HepG2 (cell line): ENCODE measurements around the gene UNC5B. TPM values are rescaled to one million over a fixed set of nuclear protein-coding genes. Genes with fewer than 3 reads are reported as not detected.

ENCODE experiments used
- ATAC-seq: fragments of 200-7000 bp; cut with Tn5 transposase; 3 replicates; pipeline ENCODE4 v1.9.1; 2020; ENCODE audit warnings: mild to moderate bottlenecking, moderate library complexity
- BruUV-seq: library from RNA; stranded (reverse); fragments of 400-500 nt; replicated peaks from 2 replicates; lab custom pipeline; 2021; lab: Mats Ljungman, UMichigan
- CTCF ChIA-PET: fragments of 300-600 bp; formaldehyde crosslinking; extraction: SDS; loops from one replicate; lab custom pipeline; 2021; ENCODE audit warnings: low total read pairs, inconsistent platforms, low intra/inter-chr PET ratio; lab: Yijun Ruan, JAX
- POLR2A ChIA-PET: fragments of 350-600 bp; sonication (Branson Sonifier 250); formaldehyde crosslinking; loops from one replicate; lab custom pipeline; 2020; ENCODE audit warnings: antibody characterized with exemption, inconsistent platforms; lab: Yijun Ruan, JAX
- DNase-seq: peaks from one replicate; pipeline ENCODE4 v3.0.0-alpha.2; 2015; ENCODE audit warnings: low spot score
- FAIRE-seq: peaks from 3 replicates; lab custom pipeline; 2011; peaks lifted over from hg19 to GRCh38; lab: Jason Lieb, UNC
- H2AFZ ChIP-seq: one replicate; pipeline ENCODE4 v1.6.1; 2011; ENCODE audit warnings: low read length, inconsistent platforms
- H3K27ac ChIP-seq: fragments of 300-600 bp; 3 replicates; pipeline ENCODE4 v1.8.0; 2011; ENCODE audit warnings: mixed run types, mild to moderate bottlenecking, mixed read lengths, low read length, inconsistent platforms; ENCODE audit not compliant: insufficient read depth; ENCODE audit errors: extremely low read length
- H3K27me3 ChIP-seq, 2 experiments: fragments of 200-600 bp in 1 of 2; 2 replicates in 1 of 2; 3 replicates in 1 of 2; pipeline versions ENCODE4 v1.6.0 to v1.8.0; 2011; ENCODE audit warnings: low read length in 2 of 2, mild to moderate bottlenecking in 2 of 2, moderate library complexity in 2 of 2, inconsistent platforms in 1 of 2; ENCODE audit not compliant: insufficient read depth in 2 of 2, control insufficient read depth in 1 of 2
- H3K36me3 ChIP-seq, 2 experiments: fragments of 200-600 bp in 1 of 2; replicated peaks in 1 of 2; 2 replicates in 1 of 2; 3 replicates in 1 of 2; pipeline versions ENCODE4 v1.5.1 to v1.8.0; 2011; ENCODE audit warnings: low read length in 2 of 2, inconsistent platforms in 1 of 2; ENCODE audit not compliant: insufficient read depth in 2 of 2, control insufficient read depth in 1 of 2
- H3K4me1 ChIP-seq: 2 replicates; pipeline ENCODE4 v1.5.1; 2012; ENCODE audit warnings: low read length, inconsistent platforms; ENCODE audit not compliant: insufficient read depth
- H3K4me2 ChIP-seq: 2 replicates; pipeline ENCODE4 v1.6.0; 2011; ENCODE audit warnings: low read depth, low read length, inconsistent platforms
- H3K4me3 ChIP-seq, 3 experiments: fragments of 200-600 bp in 1 of 3; sonication (generic), shearing (Covaris generic) in 1 of 3; replicated peaks in 1 of 3; 2 replicates each; pipeline ENCODE4 v1.5.1; 2011 to 2016; ENCODE audit warnings: low read length in 3 of 3, inconsistent platforms in 2 of 3, low read depth in 2 of 3, mild to moderate bottlenecking in 2 of 3, control low read depth in 1 of 3, mixed read lengths in 1 of 3; ENCODE audit not compliant: insufficient read depth in 1 of 3
- H3K79me2 ChIP-seq: one replicate; pipeline ENCODE4 v1.6.1; 2011; ENCODE audit warnings: low read length, inconsistent platforms; ENCODE audit not compliant: insufficient read depth
- H3K9ac ChIP-seq: 2 replicates; pipeline ENCODE4 v1.6.0; 2011; ENCODE audit warnings: mild to moderate bottlenecking, low read depth, low read length, inconsistent platforms; ENCODE audit not compliant: insufficient read depth
- H3K9me3 ChIP-seq: 2 replicates; pipeline ENCODE4 v1.5.1; 2012; ENCODE audit warnings: mild to moderate bottlenecking, low read length
- H4K20me1 ChIP-seq: 2 replicates; pipeline ENCODE4 v1.6.0; 2011; ENCODE audit warnings: inconsistent platforms, mild to moderate bottlenecking, low read length, moderate library complexity; ENCODE audit not compliant: insufficient read depth
- CBX5 ChIP-seq: sonication (generic); formaldehyde crosslinking; IDR thresholded peaks from 2 replicates; pipeline ENCODE4 v1.4.0; 2020; ENCODE audit warnings: missing genetic modification reagents, borderline replicate concordance
- CREB1 ChIP-seq, 2 experiments: fragments of 450-650 bp in 1 of 2; IDR thresholded peaks; 2 replicates each; pipeline ENCODE4 v1.6.1; 2016 to 2017; ENCODE audit warnings: control low read depth in 1 of 2, mild to moderate bottlenecking in 1 of 2, missing compliant biosample characterization in 1 of 2, missing genetic modification characterization in 1 of 2
- KLF9 ChIP-seq: IDR thresholded peaks from 2 replicates; pipeline ENCODE4 v1.6.1; 2016; ENCODE audit warnings: low read depth
- NAIF1 ChIP-seq: sonication (generic); formaldehyde crosslinking; IDR thresholded peaks from 2 replicates; pipeline ENCODE4 v1.5.0; 2020; ENCODE audit warnings: mild to moderate bottlenecking, missing genetic modification reagents, borderline replicate concordance
- NFYB ChIP-seq: sonication (generic); formaldehyde crosslinking; IDR thresholded peaks from 2 replicates; pipeline ENCODE4 v1.4.0; 2020; ENCODE audit warnings: missing genetic modification reagents
- NR2F6 ChIP-seq, 2 experiments: IDR thresholded peaks; 2 replicates each; pipeline ENCODE4 v1.6.1; 2016; ENCODE audit warnings: antibody characterized with exemption in 1 of 2, mild to moderate bottlenecking in 1 of 2
- TCF7L2 ChIP-seq: IDR thresholded peaks from 2 replicates; pipeline ENCODE4 v1.6.1; 2011; ENCODE audit warnings: mild to moderate bottlenecking, low read depth, low read length, moderate library complexity
- ZFP82 ChIP-seq: sonication (generic); formaldehyde crosslinking; IDR thresholded peaks from 2 replicates; pipeline ENCODE4 v1.5.1; 2020; ENCODE audit warnings: mild to moderate bottlenecking, missing genetic modification reagents, borderline replicate concordance
- ZNF101 ChIP-seq: sonication (generic); formaldehyde crosslinking; IDR thresholded peaks from 2 replicates; pipeline ENCODE4 v1.4.0; 2020; ENCODE audit warnings: mild to moderate bottlenecking, low read depth, missing genetic modification reagents, borderline replicate concordance
- ZNF607 ChIP-seq: sonication (generic); formaldehyde crosslinking; IDR thresholded peaks from 2 replicates; pipeline ENCODE4 v1.5.1; 2020; ENCODE audit warnings: missing genetic modification reagents, mild to moderate bottlenecking, borderline replicate concordance
- WGBS: methylation state at CpG from one replicate; pipeline ENCODE4 v1.1.6; 2017; ENCODE audit warnings: low lambda C conversion rate; 5-methylcytosine and 5-hydroxymethylcytosine counted together
- in situ Hi-C: cut with HindIII; loops from 2 replicates; pipeline ENCODE4 v1.10.0; 2017; ENCODE audit warnings: low pct_unique_long_range_greater_than_20kb; ENCODE audit not compliant: extremely low pct_ligation_motif_present
- intact Hi-C: fragments of 100-400 bp; cut with micrococcal nuclease; formaldehyde crosslinking; loops from one replicate; pipeline ENCODE4 v1.10.0; 2022; ENCODE audit not compliant: unreplicated experiment
- polyA plus RNA-seq, 8 experiments: library from polyadenylated mRNA; depleted of rRNA in 3 of 8; stranded (reverse) in 7 of 8; unstranded in 1 of 8; fragments of >200 nt; fragmentation: Illumina TruSeq in 4 of 8; extraction: Trizol in 4 of 8; gene quantifications; 2 replicates each; pipeline versions ENCODE4 v1.2.1 to v1.2.3, GENCODE V29; 2011 to 2016; ENCODE audit warnings: low read depth in 4 of 8, missing spikeins in 1 of 8, mixed read lengths in 1 of 8; ENCODE audit not compliant: insufficient read depth in 1 of 8
- total RNA-seq, 5 experiments: library from RNA; depleted of rRNA; stranded (reverse); fragments of >200 nt; fragmentation: Illumina TruSeq; extraction: Trizol; gene quantifications; 2 replicates each; pipeline ENCODE4 v1.2.3, GENCODE V29; 2016; ENCODE audit warnings: low read depth in 1 of 5
- TF ChIP-seq, protein P1 (sequence below): sonication (generic); formaldehyde crosslinking; IDR thresholded peaks from 2 replicates; pipeline ENCODE4 v1.8.1; 2023; ENCODE audit warnings: mild to moderate bottlenecking, moderate library complexity, missing genetic modification reagents
- TF ChIP-seq, protein P2 (sequence below): sonication (generic); formaldehyde crosslinking; IDR thresholded peaks from 2 replicates; pipeline ENCODE4 v1.5.1; 2020; ENCODE audit warnings: missing genetic modification reagents, mild to moderate bottlenecking, borderline replicate concordance

UNC5B gene
- total and polyA plus RNA-seq, 2 of the 13 experiments (the other 11 are each of a cell fraction or from before 2014, with no cell fraction given): 0.07 TPM

DNA sequence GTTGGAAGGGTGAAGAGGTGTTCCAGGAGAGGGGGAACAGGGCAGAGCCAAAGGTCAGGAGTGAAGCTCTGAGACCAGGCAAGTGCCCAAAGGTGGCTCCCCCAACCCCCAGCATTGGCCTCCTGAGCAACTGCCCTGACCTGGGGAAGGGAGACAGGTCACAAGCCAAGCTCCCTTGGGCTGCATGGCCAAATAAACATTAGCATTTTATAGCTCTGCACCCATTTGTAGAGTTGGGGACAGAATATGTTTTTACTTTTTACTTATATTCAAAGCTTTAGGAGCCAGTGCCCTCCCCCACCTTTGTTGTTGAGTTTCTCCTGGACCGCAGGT is 4.0 kb downstream of the UNC5B start:
- Histone ChIP-seq H3K27ac (no peak overlapping the region), H3K36me3 (no peaks in the 10 kb centered on the region), H3K79me2 (no peaks in the 10 kb centered on the region), H2AFZ (no peak overlapping the region), H3K9me3 (no peaks in the 10 kb centered on the region), H3K4me3 (no peak overlapping the region), H3K4me1 (peaks cover 25% of the 10 kb centered on the region), H3K27me3 (peaks cover 15 to 66% of the 10 kb centered on the region in 2 experiments), H3K4me2 (no peak overlapping the region), H3K9ac (no peak overlapping the region), H4K20me1 (no peaks in the 10 kb centered on the region)
- POLR2A ChIA-PET: no interaction called here
- ATAC-seq (no peak), FAIRE-seq (no peak), DNase-seq (no peak)
- 100% methylated on average over 1 of the region's 1 CpG for WGBS
- BruUV-seq: no TSS peak
- in situ Hi-C loops: no loop called here
- intact Hi-C loops: loop anchor here (10.0 kb wide), 1 partner anchor 292 kb away; no protein-coding TSS in a partner anchor
- CTCF ChIA-PET: no interaction called here
- no peak for TF ChIP-seq ZNF607 (CRISPR knock-in tag)
- TF ChIP-seq NFYB (CRISPR knock-in tag): no peak
- no peak for TF ChIP-seq TCF7L2
- TF ChIP-seq ZFP82 (CRISPR knock-in tag): no peak
- no peak for TF ChIP-seq CBX5 (CRISPR knock-in tag)
- TF ChIP-seq, protein P1, sequence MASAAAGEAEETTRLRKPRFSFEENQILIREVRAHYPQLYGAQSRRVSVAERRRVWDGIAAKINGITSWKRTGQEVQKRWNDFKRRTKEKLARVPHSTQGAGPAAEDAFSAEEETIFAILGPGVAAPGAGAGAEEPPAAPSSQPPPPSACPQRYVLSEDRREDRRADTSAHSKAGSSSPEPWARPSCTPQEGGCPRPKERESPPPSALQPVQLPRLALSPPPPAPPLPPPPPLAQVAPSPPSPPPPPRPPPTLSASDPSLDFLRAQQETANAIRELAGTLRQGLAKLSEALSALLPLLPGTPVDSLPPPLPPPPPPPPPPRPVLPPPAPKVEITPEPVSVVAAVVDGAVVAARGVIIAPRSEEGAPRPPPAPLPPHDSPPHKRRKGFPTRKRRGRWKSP (CRISPR knock-in tag): no peak
- no peak for TF ChIP-seq CREB1 (IDR thresholded peaks at IDR 0.05)
- TF ChIP-seq CREB1 (CRISPR knock-in tag; IDR thresholded peaks at IDR 0.05): no peak
- TF ChIP-seq, protein P2, sequence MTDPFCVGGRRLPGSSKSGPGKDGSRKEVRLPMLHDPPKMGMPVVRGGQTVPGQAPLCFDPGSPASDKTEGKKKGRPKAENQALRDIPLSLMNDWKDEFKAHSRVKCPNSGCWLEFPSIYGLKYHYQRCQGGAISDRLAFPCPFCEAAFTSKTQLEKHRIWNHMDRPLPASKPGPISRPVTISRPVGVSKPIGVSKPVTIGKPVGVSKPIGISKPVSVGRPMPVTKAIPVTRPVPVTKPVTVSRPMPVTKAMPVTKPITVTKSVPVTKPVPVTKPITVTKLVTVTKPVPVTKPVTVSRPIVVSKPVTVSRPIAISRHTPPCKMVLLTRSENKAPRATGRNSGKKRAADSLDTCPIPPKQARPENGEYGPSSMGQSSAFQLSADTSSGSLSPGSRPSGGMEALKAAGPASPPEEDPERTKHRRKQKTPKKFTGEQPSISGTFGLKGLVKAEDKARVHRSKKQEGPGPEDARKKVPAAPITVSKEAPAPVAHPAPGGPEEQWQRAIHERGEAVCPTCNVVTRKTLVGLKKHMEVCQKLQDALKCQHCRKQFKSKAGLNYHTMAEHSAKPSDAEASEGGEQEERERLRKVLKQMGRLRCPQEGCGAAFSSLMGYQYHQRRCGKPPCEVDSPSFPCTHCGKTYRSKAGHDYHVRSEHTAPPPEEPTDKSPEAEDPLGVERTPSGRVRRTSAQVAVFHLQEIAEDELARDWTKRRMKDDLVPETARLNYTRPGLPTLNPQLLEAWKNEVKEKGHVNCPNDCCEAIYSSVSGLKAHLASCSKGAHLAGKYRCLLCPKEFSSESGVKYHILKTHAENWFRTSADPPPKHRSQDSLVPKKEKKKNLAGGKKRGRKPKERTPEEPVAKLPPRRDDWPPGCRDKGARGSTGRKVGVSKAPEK (CRISPR knock-in tag): no peak
- no peak for TF ChIP-seq NAIF1 (CRISPR knock-in tag)
- TF ChIP-seq KLF9: no peak
- TF ChIP-seq NR2F6 (IDR thresholded peaks at IDR 0.05): no peak
- TF ChIP-seq NR2F6 (CRISPR knock-in tag; IDR thresholded peaks at IDR 0.05): no peak
- TF ChIP-seq ZNF101: no peak
